IMR-90 (cell line): ENCODE data around the gene PRAC2. TPM values are rescaled to one million over a fixed set of nuclear protein-coding genes. Genes with fewer than 3 reads are reported as not detected.

Experiments used
- ATAC-seq: fragments of 200-7000 bp; cut with Tn5 transposase; 2 replicates; pipeline ENCODE4 v1.9.1; 2020; ENCODE audit warnings: low read depth, mild to moderate bottlenecking, moderate library complexity
- BruUV-seq: library from RNA; stranded (reverse); fragments of 400-500 nt; replicated peaks from 2 replicates; lab custom pipeline; 2021; lab: Mats Ljungman, UMichigan
- CTCF ChIA-PET: fragments of 300-600 bp; formaldehyde crosslinking; extraction: SDS; loops from one replicate; lab custom pipeline; 2021; ENCODE audit warnings: antibody characterized with exemption; lab: Yijun Ruan, JAX
- POLR2A ChIA-PET: fragments of 300-600 bp; sonication (Branson Sonifier 250); formaldehyde crosslinking; loops from one replicate; lab custom pipeline; 2022; ENCODE audit warnings: antibody characterized with exemption; ENCODE audit not compliant: unreplicated experiment; lab: Charles Lee
- DNase-seq: peaks from one replicate; pipeline ENCODE4 v3.0.0; 2013
- H2AFZ ChIP-seq: replicated peaks from 2 replicates; pipeline ENCODE3; 2013; ENCODE audit warnings: low read length, mild to moderate bottlenecking; ENCODE audit not compliant: poor library complexity
- H2AK5ac ChIP-seq: 2 replicates; pipeline ENCODE4 v1.6.1; 2013; ENCODE audit warnings: low read depth, low read length, inconsistent platforms
- H2AK9ac ChIP-seq: replicated peaks from 2 replicates; pipeline ENCODE3; 2013; ENCODE audit warnings: mild to moderate bottlenecking, low read depth, low read length, moderate library complexity; ENCODE audit not compliant: poor library complexity
- H2BK120ac ChIP-seq: 2 replicates; pipeline ENCODE4 v1.6.1; 2013; ENCODE audit warnings: low read depth, low read length, inconsistent platforms
- H2BK15ac ChIP-seq: 3 replicates; pipeline ENCODE4 v1.6.1; 2013; ENCODE audit warnings: low read depth, low read length, inconsistent platforms
- H2BK20ac ChIP-seq: 2 replicates; pipeline ENCODE4 v1.6.1; 2013; ENCODE audit warnings: low read depth, mild to moderate bottlenecking, inconsistent platforms, low read length, moderate library complexity
- H2BK5ac ChIP-seq: 2 replicates; pipeline ENCODE4 v1.6.1; 2013; ENCODE audit warnings: mild to moderate bottlenecking, low read depth, low read length, inconsistent platforms; ENCODE audit not compliant: poor library complexity, severe bottlenecking
- H3K14ac ChIP-seq: replicated peaks from 2 replicates; pipeline ENCODE4 v1.6.1; 2013; ENCODE audit warnings: low read depth, low read length, inconsistent platforms
- H3K18ac ChIP-seq: 2 replicates; pipeline ENCODE4 v1.6.1; 2013; ENCODE audit warnings: low read depth, low read length, control low read depth
- H3K23ac ChIP-seq: 2 replicates; pipeline ENCODE4 v1.6.1; 2013; ENCODE audit warnings: low read depth, low read length, inconsistent platforms
- H3K27ac ChIP-seq: 2 replicates; pipeline ENCODE4 v1.5.1; 2013; ENCODE audit warnings: mild to moderate bottlenecking, control low read depth, low read length; ENCODE audit not compliant: insufficient read depth
- H3K27me3 ChIP-seq: 2 replicates; pipeline ENCODE4 v1.6.1; 2013; ENCODE audit warnings: low read length; ENCODE audit not compliant: control insufficient read depth, insufficient read depth
- H3K36me3 ChIP-seq: 2 replicates; pipeline ENCODE4 v1.6.1; 2013; ENCODE audit warnings: low read length, mixed read lengths; ENCODE audit not compliant: control insufficient read depth, insufficient read depth
- H3K4ac ChIP-seq: 2 replicates; pipeline ENCODE4 v1.6.1; 2013; ENCODE audit warnings: low read depth, low read length, inconsistent platforms
- H3K4me1 ChIP-seq: 2 replicates; pipeline ENCODE4 v1.6.1; 2013; ENCODE audit warnings: low read length, mixed read lengths; ENCODE audit not compliant: control insufficient read depth, insufficient read depth
- H3K4me2 ChIP-seq: 2 replicates; pipeline ENCODE4 v1.6.1; 2013; ENCODE audit warnings: low read depth, mild to moderate bottlenecking, control low read depth, low read length, moderate library complexity
- H3K4me3 ChIP-seq: 2 replicates; pipeline ENCODE4 v1.5.1; 2013; ENCODE audit warnings: low read depth, mild to moderate bottlenecking, control low read depth, low read length, moderate library complexity; ENCODE audit not compliant: insufficient read depth
- H3K56ac ChIP-seq: 2 replicates; pipeline ENCODE4 v1.6.1; 2013; ENCODE audit warnings: low read length, inconsistent platforms; ENCODE audit not compliant: insufficient read depth; ENCODE audit errors: extremely low read depth
- H3K79me1 ChIP-seq, 2 experiments: 2 replicates each; pipeline ENCODE4 v1.6.1; 2013; ENCODE audit warnings: low read length in 2 of 2, inconsistent platforms in 1 of 2, low read depth in 1 of 2
- H3K9ac ChIP-seq: 2 replicates; pipeline ENCODE4 v1.6.1; 2013; ENCODE audit warnings: low read depth, low read length, control low read depth
- H3K9me1 ChIP-seq: 2 replicates; pipeline ENCODE4 v1.6.1; 2013; ENCODE audit warnings: low read length, inconsistent platforms; ENCODE audit not compliant: insufficient read depth
- H3K9me3 ChIP-seq: 2 replicates; pipeline ENCODE4 v1.6.1; 2013; ENCODE audit warnings: low read length; ENCODE audit not compliant: control insufficient read depth, insufficient read depth
- H4K20me1 ChIP-seq: 2 replicates; pipeline ENCODE4 v1.6.1; 2013; ENCODE audit warnings: low read length, inconsistent platforms; ENCODE audit not compliant: insufficient read depth
- H4K5ac ChIP-seq: 2 replicates; pipeline ENCODE4 v1.6.1; 2013; ENCODE audit warnings: mild to moderate bottlenecking, low read depth, low read length, control low read depth
- H4K8ac ChIP-seq, 2 experiments: 2 replicates each; pipeline ENCODE4 v1.6.1; 2013; ENCODE audit warnings: low read depth in 2 of 2, low read length in 2 of 2, control low read depth in 1 of 2, inconsistent platforms in 1 of 2
- H4K91ac ChIP-seq: 2 replicates; pipeline ENCODE4 v1.6.1; 2013; ENCODE audit warnings: low read depth, low read length, inconsistent platforms; ENCODE audit not compliant: insufficient read depth
- RCOR1 ChIP-seq: IDR thresholded peaks from 2 replicates; pipeline ENCODE4 v1.6.1; 2012; ENCODE audit warnings: mild to moderate bottlenecking, low read length, improper control_type of control experiment; ENCODE audit not compliant: insufficient replicate concordance
- WGBS, 2 experiments: methylation state at CpG; one replicate each; pipeline versions ENCODE4 v1.1.5 to v1.1.7; 2013; ENCODE audit warnings: missing lambda C conversion rate in 2 of 2; ENCODE audit not compliant: insufficient read length in 1 of 2; ENCODE audit errors: extremely low coverage in 2 of 2; 5-methylcytosine and 5-hydroxymethylcytosine counted together
- dilution Hi-C: fragments of 300-500 bp; cut with HindIII; formaldehyde crosslinking; loops from one replicate; pipeline ENCODE4 v1.14.3; 2018; ENCODE audit warnings: low sequenced_read_pairs; ENCODE audit not compliant: unreplicated experiment
- in situ Hi-C: fragments of 300-500 bp; cut with MboI; formaldehyde crosslinking; loops from 3 replicates; pipeline ENCODE4 v1.14.3; 2019; ENCODE audit warnings: low sequenced_read_pairs, inconsistent platforms, mixed read lengths
- intact Hi-C: fragments of 100-400 bp; cut with micrococcal nuclease; formaldehyde crosslinking; loops from 2 replicates; pipeline ENCODE4 v1.10.0; 2022
- polyA plus RNA-seq, 3 experiments: library from polyadenylated mRNA; depleted of rRNA; stranded (reverse); fragments of >200 nt; gene quantifications; 2 replicates each; pipeline ENCODE4 v1.2.3, GENCODE V29; 2012; ENCODE audit warnings: low replicate concordance in 1 of 3
- total RNA-seq: library from RNA; depleted of rRNA; stranded (reverse); fragments of >200 nt; gene quantifications from 2 replicates; pipeline ENCODE4 v1.2.3, GENCODE V29; 2012
- TF ChIP-seq, protein P1 (sequence below): fragments of 150-350 bp; IDR thresholded peaks from 2 replicates; pipeline ENCODE4 v1.6.1; 2016; ENCODE audit warnings: low read depth, mild to moderate bottlenecking, low read length, moderate library complexity, borderline replicate concordance

The PRAC2 gene
- total and polyA plus RNA-seq, 2 of the 4 experiments (the other 2 are of a cell fraction) = not detected

DNA sequence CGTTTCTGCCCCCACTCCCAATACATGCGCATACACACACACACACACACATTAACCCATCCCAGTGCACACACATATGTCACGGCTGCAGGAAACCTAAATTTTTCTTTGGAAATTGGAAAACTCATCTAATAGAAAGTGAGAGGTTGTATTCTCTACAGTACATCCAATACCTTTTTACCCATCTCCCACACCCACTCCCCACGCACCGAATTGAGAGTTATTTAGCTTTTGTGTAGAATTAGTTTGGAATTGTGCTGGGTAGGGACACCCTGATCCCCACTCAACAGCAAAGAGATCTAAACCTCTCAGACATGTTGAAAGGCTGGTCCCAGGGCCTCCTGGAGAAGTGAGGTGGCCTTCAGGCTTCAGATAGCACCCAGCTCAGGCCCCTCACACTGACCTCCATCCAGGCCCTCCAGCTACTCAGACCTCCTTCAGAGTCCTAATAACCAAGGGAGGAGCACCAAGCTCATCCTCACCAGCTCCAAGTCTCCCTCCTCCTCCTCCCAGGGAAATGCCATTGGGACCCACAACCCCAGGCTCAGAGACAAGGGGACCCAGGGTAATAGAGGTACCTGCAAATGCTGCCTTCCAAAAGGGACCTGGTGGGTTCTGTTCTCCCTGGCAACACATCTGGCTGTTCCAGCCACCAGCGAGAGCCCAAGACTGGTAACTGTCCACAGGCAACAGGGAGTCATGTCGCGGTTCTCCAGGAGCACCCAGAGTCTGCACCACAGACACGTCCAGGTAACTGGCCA lies 4.6 kb downstream of the PRAC2 start (continued):
- TF ChIP-seq RCOR1 = no peak

DNA sequence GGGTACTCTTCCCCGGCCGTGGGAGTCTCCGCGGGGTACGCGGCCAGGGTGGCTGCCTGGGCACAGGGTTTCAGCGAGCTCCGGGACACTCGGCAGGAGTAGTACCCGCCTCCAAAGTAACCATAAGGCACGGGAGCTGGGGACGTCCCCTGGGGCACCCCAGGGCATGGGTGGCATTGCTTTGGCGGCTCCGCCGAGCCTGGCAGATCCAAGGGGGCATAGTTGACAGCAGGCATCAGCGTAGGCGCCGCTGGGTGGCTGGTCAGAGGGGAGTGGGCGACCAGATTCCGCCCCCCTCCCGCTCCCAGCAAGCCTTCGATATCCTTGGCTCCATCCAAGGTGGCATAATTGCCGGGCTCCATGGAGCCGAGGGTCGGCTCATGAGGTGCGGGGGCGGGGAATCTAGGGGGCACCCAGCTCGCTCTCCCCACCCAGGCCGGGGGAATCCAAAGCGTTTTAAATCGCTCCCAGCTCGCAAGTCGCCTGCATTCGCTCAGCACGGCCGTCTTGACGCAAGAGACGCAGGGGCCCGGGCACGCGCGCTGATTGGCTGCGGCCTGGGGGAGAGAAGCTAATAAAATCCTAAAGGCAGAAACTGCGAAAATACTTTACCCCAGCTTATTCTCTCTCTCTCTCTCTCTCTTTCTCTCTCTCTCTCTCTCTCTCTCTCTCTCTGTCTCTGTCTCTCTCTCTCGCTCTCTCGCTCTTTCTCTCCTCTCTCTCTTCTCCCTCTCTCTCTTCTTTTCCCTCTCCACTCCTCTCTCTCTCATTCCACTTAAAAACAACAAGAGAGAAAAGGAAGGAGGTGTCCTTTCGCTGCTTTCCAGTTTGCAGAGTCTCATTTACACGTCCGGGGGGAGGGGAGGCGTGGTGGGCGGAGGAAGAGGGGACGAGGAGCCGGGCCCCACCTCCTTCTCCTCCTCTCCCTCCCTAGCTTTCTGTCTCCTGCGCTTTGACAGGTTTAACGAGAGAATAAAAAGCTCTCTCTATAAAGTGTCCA lies 5.5 kb downstream of the PRAC2 start, which contains the start of gene HOXB13:
TSS of gene HOXB13 (minus strand) at position 519 of the 1,000 bp plus-strand sequence. CDS start at position 362, 157 bp downstream.
- no peaks in the 10 kb centered on the region for H3K9me1 ChIP-seq
- CTCF ChIA-PET = interaction anchor here (0.6 to 1.1 kb wide), 2 partner anchors 62 to 485 kb away, joined by 3 to 4 read pairs; no protein-coding TSS in a partner anchor
- no peak within 1 kb of the TSS for H3K4ac ChIP-seq
- POLR2A ChIA-PET = interaction anchor here (0.6 kb wide), 3 partner anchors 9 to 464 kb away, joined by 3 read pairs; no protein-coding TSS in a partner anchor
- ATAC-seq = peak; percentile 63
- H3K27me3 ChIP-seq = peaks cover 92% of the 10 kb centered on the region
- no peak within 1 kb of the TSS for H3K23ac ChIP-seq
- H3K27ac ChIP-seq = no peak within 1 kb of the TSS
- no peak within 1 kb of the TSS for H3K14ac ChIP-seq
- H3K79me1 ChIP-seq = no peaks in the 10 kb centered on the region
- H4K8ac ChIP-seq = no peak within 1 kb of the TSS
- peak within 1 kb of the TSS; percentile 46; the same call in 1 of the 2 replicates for H3K4me2 ChIP-seq
- H3K4me3 ChIP-seq = peak within 1 kb of the TSS; percentile 27; the same call in 1 of the 2 replicates
- H3K4me1 ChIP-seq = no peaks in the 10 kb centered on the region
- no peak within 1 kb of the TSS for H4K5ac ChIP-seq
- peaks cover 6% of the 10 kb centered on the region; the same call in 1 of the 2 replicates for H3K9me3 ChIP-seq
- H4K91ac ChIP-seq = no peak within 1 kb of the TSS
- no peak within 1 kb of the TSS for H3K9ac ChIP-seq
- WGBS, 2 experiments = 10% methylated on average over 22 of the region's 55 CpGs; no CpG with 5 or more reads in 1 of the 2 experiments
- DNase-seq = peak; percentile 39
- in situ Hi-C loops (loop anchor here (5.0 to 10.0 kb wide), 3 partner anchors 74 to 306 kb away; no protein-coding TSS in a partner anchor), intact Hi-C loops (loop anchor here (10.0 kb wide), 1 partner anchor 306 kb away; no protein-coding TSS in a partner anchor), dilution Hi-C loops (no loop called here)
- no peak within 1 kb of the TSS for H2BK20ac ChIP-seq
- TF ChIP-seq, protein P1, sequence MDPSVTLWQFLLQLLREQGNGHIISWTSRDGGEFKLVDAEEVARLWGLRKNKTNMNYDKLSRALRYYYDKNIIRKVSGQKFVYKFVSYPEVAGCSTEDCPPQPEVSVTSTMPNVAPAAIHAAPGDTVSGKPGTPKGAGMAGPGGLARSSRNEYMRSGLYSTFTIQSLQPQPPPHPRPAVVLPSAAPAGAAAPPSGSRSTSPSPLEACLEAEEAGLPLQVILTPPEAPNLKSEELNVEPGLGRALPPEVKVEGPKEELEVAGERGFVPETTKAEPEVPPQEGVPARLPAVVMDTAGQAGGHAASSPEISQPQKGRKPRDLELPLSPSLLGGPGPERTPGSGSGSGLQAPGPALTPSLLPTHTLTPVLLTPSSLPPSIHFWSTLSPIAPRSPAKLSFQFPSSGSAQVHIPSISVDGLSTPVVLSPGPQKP = no peak
- H2BK15ac ChIP-seq = no peak within 1 kb of the TSS
- BruUV-seq = no TSS peak
- H2BK5ac ChIP-seq = no peak within 1 kb of the TSS
- no peak within 1 kb of the TSS for H2AK9ac ChIP-seq
- no peak within 1 kb of the TSS for H3K56ac ChIP-seq
- H2BK120ac ChIP-seq = no peak within 1 kb of the TSS
- no peaks in the 10 kb centered on the region for H3K36me3 ChIP-seq
- no peak within 1 kb of the TSS for H3K18ac ChIP-seq
- 0 out of 2 replicates have a peak, but pooled peaks cover 14% of the 10 kb centered on the region for H4K20me1 ChIP-seq
- H2AFZ ChIP-seq = peak within 1 kb of the TSS; percentile 18
- no peak within 1 kb of the TSS for H2AK5ac ChIP-seq
